LNCAP (cell line): ENCODE data around the gene PGR.

Source experiments
- TF ChIP-seq, protein P1 (sequence below): fragments of 450-650 bp; IDR thresholded peaks from 2 replicates; pipeline ENCODE4 v1.5.1; 2017; ENCODE audit warnings: mild to moderate bottlenecking

The PGR gene

GRCh38 chr11:101008961-101009689, 120.5 kb downstream of the PGR start:
- TF ChIP-seq, protein P1, sequence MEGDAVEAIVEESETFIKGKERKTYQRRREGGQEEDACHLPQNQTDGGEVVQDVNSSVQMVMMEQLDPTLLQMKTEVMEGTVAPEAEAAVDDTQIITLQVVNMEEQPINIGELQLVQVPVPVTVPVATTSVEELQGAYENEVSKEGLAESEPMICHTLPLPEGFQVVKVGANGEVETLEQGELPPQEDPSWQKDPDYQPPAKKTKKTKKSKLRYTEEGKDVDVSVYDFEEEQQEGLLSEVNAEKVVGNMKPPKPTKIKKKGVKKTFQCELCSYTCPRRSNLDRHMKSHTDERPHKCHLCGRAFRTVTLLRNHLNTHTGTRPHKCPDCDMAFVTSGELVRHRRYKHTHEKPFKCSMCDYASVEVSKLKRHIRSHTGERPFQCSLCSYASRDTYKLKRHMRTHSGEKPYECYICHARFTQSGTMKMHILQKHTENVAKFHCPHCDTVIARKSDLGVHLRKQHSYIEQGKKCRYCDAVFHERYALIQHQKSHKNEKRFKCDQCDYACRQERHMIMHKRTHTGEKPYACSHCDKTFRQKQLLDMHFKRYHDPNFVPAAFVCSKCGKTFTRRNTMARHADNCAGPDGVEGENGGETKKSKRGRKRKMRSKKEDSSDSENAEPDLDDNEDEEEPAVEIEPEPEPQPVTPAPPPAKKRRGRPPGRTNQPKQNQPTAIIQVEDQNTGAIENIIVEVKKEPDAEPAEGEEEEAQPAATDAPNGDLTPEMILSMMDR: no peak

DNA sequence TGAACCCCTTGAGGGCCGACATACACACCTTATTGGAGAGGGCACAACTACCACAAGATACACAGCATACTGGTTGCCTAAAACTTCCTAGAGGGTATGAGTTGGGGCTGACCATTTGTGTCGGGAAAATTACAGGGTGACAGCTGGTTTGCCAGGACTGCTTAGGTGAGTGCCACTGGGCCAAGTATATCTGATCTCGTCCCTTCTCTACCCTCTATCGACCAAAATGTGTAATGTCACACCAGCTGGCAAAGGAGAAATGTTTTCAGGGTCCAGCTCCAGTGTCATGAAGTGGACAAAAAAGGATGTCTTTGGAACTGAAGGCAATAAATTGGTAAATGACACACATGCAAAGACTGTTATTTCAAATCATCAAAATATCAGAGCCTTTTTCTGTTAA, 126.1 kb downstream of the PGR start:
- TF ChIP-seq, protein P1: peak; percentile 39; the same call in 1 of the 2 replicates

GRCh38 chr11:100999756-101000155, 129.9 kb downstream of the PGR start:
- TF ChIP-seq, protein P1: no peak

GRCh38 chr11:100994966-100995365, 134.6 kb downstream of the PGR start:
- TF ChIP-seq, protein P1: no peak

GRCh38 chr11:100991541-100991940, 138.1 kb downstream of the PGR start:
- TF ChIP-seq, protein P1: no peak

- TF ChIP-seq, protein P1: no peak
Observed at GRCh38 chr11:100990931-100991330, 138.7 kb downstream of the PGR start.

- TF ChIP-seq, protein P1: no peak
Observed at GRCh38 chr11:100984668-100985067, 144.9 kb downstream of the PGR start.
